ENCODE data around the gene CWF19L2.

GRCh38 chr11:107316426-107316825 lies 141.2 kb downstream of the CWF19L2 start:
- TF ChIP-seq CTCF (conservative IDR thresholded peaks at IDR 0.05; ENCODE audit: low read length) (no peak), EZH2phosphoT487 (IDR thresholded peaks at IDR 0.05; ENCODE audit: borderline replicate concordance, low read depth, low read length) (no peak)

Data from OCI-LY7 (cell line).